C4-2B (cell line): ENCODE results near the gene AP5B1.

ENCODE experiments used
- H3K27ac ChIP-seq: fragments of 450-650 bp; 2 replicates; pipeline ENCODE4 v1.5.1; 2017
- ZFX ChIP-seq: fragments of 450-650 bp; IDR thresholded peaks from 2 replicates; pipeline ENCODE4 v1.6.1; 2017
- TF ChIP-seq, protein P1 (sequence below): fragments of 450-650 bp; conservative IDR thresholded peaks from 2 replicates; pipeline ENCODE4 v1.5.1; 2017; ENCODE audit warnings: mild to moderate bottlenecking

Gene AP5B1

DNA sequence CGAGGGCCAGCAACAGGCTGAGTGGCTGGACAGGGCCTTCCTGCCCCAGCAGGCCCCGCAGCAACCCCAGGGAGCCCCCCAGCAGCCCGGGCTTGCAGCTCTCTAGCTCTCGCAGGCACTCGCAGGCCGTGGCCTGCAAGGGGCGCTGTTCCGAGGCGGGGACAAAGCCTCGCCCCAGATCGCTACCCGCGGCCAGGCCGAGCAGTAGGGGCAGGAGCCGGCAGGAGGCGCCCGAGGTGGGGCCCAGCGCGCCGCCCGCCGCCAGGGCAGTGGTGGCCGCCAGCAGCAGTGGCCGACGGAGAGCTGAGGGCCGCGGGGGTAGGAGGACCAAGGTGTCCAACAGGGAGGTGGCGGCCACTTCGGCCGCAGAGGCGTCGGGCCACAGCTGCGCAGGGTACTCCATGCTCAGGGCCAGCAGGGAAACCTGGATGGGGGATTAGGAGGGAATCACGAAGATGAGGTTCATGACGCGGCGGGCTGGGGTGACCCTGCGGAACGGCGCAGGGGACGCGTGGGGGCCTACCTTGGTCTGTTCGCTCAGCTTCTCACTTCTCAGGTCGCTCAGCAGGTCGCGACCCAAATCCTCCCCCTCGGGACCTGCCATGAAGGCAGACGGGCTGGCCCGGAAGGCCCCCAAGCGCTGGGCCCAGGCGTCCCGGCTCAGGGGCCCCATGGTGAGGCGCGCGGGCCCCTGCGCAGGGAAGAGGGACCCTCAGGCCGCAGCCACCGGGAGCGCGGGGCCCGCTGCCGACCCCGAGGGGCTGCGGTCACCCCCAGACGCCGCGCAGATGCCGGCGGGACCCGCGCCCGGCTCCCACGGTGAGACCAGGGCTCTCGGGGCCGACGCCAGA is 632 bp downstream of the AP5B1 start:
- TF ChIP-seq, protein P1, sequence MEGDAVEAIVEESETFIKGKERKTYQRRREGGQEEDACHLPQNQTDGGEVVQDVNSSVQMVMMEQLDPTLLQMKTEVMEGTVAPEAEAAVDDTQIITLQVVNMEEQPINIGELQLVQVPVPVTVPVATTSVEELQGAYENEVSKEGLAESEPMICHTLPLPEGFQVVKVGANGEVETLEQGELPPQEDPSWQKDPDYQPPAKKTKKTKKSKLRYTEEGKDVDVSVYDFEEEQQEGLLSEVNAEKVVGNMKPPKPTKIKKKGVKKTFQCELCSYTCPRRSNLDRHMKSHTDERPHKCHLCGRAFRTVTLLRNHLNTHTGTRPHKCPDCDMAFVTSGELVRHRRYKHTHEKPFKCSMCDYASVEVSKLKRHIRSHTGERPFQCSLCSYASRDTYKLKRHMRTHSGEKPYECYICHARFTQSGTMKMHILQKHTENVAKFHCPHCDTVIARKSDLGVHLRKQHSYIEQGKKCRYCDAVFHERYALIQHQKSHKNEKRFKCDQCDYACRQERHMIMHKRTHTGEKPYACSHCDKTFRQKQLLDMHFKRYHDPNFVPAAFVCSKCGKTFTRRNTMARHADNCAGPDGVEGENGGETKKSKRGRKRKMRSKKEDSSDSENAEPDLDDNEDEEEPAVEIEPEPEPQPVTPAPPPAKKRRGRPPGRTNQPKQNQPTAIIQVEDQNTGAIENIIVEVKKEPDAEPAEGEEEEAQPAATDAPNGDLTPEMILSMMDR, result peak; percentile 100
- peak; percentile 86 for TF ChIP-seq ZFX
- peak overlapping the region; percentile 86 for H3K27ac ChIP-seq

- peak overlapping the region; percentile 86 for H3K27ac ChIP-seq
- TF ChIP-seq, protein P1, result no peak
- no peak for TF ChIP-seq ZFX
Observed at GRCh38 chr11:65779669-65779918, 1.2 kb downstream of the AP5B1 start.

- TF ChIP-seq ZFX, result no peak
- TF ChIP-seq, protein P1, result no peak
- peak overlapping the region; percentile 86 for H3K27ac ChIP-seq
Observed at GRCh38 chr11:65778901-65779668, 1.7 kb downstream of the AP5B1 start.

DNA sequence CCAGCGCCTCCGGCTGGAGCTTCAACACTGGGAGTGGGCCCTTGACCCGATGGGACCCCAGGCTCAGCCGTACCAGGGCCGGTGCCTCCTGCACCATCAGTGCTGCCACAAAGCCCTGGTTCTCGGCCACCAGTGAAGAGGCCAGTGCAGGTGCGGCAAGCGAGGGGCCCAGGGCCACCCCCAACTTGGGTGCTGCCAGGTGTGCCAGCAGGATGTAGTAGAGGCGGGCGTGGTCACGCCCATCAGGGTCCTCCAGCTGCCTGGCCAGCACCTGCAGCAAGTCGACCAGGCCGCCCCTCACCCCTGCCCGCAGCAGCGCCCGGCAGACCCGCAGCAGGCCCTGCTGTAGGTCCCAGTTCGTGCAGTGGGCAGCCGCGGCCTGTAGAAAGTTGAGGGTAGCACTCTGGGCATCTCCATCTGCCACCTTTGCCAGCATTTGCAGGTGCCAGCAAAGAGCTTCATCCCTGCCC is 2.3 kb downstream of the AP5B1 start:
- H3K27ac ChIP-seq, result no peak overlapping the region
- TF ChIP-seq, protein P1, result no peak
- TF ChIP-seq ZFX, result no peak

DNA sequence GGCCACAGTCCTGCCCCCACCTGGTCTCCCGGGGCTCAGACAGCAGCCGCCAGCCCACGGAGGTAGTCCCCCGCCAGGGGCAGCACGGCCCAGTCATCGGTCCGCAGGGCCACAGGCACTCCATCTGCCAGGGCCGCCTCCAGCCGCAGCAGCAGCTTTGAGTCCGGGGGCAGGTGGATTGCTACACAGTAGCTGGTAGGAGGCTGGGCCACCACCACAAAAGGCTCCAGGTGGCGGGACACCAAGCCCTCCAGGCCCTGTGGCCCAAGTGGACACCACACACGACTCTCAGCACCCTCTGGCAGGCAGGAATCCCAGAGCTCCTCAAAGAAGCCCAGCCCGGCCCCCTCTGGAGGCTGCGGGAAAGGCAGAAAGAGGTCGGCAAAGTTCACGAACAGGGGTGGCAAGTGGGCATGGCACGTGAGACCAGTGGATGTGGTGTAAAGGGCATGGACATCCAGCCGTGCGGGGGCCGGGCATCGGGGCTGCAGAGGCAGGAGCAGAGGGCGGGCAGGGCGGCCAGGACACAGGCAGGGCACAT is 2.9 kb downstream of the AP5B1 start:
- TF ChIP-seq, protein P1, result no peak
- no peak for TF ChIP-seq ZFX
- H3K27ac ChIP-seq, result no peak overlapping the region

DNA sequence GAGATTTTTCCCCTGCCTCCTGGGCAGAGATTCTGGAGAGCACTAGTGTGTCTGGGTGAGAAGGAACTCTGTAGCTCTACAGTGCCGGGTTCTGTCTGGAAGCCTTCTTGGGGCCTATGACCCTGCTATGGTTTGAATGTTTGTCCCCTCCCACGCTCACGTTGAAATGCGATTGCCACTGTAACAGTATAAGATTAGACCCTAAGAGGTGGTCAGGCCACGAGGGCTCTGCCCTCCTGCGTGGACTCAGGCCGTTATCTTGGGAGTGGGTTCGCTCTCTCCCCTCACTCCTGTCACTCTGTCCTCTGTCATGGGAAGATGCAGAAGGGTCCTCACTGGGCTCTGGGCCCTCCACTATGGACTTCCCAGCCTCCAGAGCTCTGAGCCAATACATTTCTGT is 3.5 kb downstream of the AP5B1 start:
- no peak overlapping the region for H3K27ac ChIP-seq
- TF ChIP-seq ZFX, result no peak
- TF ChIP-seq, protein P1, result no peak

DNA sequence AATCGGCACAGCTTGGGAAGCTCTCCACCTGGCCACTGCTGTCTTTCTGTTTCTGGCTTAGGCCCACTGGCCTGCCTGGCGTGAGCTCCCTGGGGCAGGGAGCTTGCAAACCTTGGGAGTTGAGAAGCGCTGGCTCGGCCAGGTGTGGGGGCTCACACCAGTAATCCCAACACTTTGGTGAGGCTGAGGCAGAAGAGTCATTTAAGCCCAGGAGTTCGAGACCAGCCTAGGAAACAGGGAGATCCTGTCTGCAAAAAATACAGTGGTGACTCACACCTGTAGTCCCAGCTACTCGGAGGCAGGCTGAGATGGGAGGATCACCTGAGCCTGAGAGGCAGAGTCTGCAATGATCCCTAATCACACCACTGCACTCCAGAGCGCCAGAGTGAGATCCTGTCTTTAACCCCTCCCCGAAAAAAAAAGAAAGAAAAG is 4.0 kb downstream of the AP5B1 start:
- no peak for TF ChIP-seq ZFX
- TF ChIP-seq, protein P1, result no peak
- no peak overlapping the region for H3K27ac ChIP-seq
